Measurements from ENCODE around the gene MRPL54. TPM values are rescaled to one million over a fixed set of nuclear protein-coding genes. Genes with fewer than 3 reads are reported as not detected.

The MRPL54 gene
- polyA plus RNA-seq (27.0 to 35.6 TPM (median 30.0 TPM) in 3 replicates), polyA minus RNA-seq (2.9 to 3.7 TPM (median 3.4 TPM) in 3 replicates)
- 35.4 TPM for polyA plus RNA-seq (2011; ENCODE audit: low read depth)
- 17.8 and 32.1 TPM in 2 replicates for polyA plus RNA-seq (2011; cell fraction: cytosol; rRNA removed)
- polyA plus RNA-seq (2011; cell fraction: nucleus; rRNA removed), result 7.8 and 11.8 TPM in 2 replicates
- polyA plus RNA-seq (2012; ENCODE audit: low replicate concordance), result 29.3 and 37.3 TPM in 2 replicates
- polyA minus RNA-seq (2011; cell fraction: cytosol; rRNA and poly(A)+ RNA removed), result 10.9 TPM
- polyA minus RNA-seq (2011; cell fraction: nucleus; rRNA and poly(A)+ RNA removed), result 2.8 and 3.3 TPM in 2 replicates

DNA sequence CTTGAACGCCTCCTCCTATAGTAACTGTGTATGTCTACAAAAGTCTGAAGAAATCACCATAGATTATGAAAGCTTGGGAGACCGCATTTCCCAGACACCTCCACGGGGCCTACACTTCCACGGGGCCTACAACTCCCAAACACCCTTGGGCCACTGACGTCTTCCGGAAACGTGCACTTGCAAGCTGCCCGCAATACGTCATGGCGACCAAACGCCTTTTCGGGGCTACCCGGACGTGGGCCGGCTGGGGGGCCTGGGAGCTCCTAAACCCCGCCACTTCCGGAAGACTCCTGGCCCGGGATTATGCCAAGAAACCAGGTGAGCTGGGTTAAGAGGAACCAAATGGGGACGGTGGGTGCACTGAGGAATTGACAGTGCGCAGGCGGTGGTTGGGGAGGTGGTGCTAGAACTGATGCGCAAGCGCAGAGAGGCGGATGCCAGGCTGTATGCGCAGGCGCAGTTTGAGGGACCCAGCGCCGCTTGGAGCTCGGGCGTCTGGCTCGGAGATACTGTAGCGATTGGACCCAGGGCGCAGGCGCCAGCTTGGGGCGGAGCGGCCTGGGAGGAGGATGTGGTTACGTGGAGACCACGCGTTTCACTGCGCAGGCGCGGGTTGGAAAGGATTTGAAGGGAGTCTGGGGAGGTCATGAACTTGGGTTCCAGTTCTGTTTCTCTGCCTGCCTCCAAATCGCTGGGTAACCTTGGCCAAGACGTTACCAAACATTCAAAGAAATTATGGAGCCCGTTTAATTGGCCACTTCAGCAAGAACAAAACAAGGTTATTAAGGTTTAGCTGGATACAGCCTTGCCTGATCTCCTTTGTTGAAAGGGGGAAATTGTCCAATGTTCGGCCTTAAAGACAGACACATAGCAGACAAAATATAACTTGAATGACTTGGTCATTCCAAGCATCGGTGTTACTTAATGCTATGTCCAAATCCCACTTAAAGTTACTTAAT lies at the start of gene MRPL54:
Gene MRPL54, plus strand, starts transcription at position 182 of the 959 bp plus-strand sequence. Its CDS starts 19 bp downstream, at position 201.
- dilution Hi-C loops (cut with MboI; ENCODE audit: extremely low pct_ligation_motif_present, low sequenced_read_pairs), result no loop called here
- no peaks in the 10 kb centered on the region for H3K9me1 ChIP-seq (ENCODE audit: control insufficient read depth, extremely low read depth, insufficient read depth, low read length)
- H3K27ac ChIP-seq (ENCODE audit: control insufficient read depth, insufficient read depth, low read length), result peak within 1 kb of the TSS; percentile 98
- H3K9ac ChIP-seq (ENCODE audit: control insufficient read depth, extremely low read depth, insufficient read depth, low read length), result peak within 1 kb of the TSS; percentile 99
- peaks cover 18% of the 10 kb centered on the region for H3K79me2 ChIP-seq (ENCODE audit: control insufficient read depth, insufficient read depth, low read length)
- DNase-seq (ENCODE audit: low read depth, low spot score) (peak; percentile 90), FAIRE-seq (peak; percentile 91)
- H3K27me3 ChIP-seq (ENCODE audit: control insufficient read depth, extremely low read depth, insufficient read depth, low read length), result no peaks in the 10 kb centered on the region
- H3K9me3 ChIP-seq (ENCODE audit: control insufficient read depth, low read depth, low read length), result no peaks in the 10 kb centered on the region
- peaks cover 8 to 10% of the 10 kb centered on the region in 2 experiments for H3K36me3 ChIP-seq (ENCODE audit: control insufficient read depth in 2 of 2, extremely low read depth in 1 of 2, insufficient read depth in 2 of 2, low read length in 2 of 2)
- H3K4me2 ChIP-seq (ENCODE audit: control insufficient read depth, extremely low read depth, insufficient read depth, low read depth, low read length), result peak within 1 kb of the TSS; percentile 91
- H3K4me1 ChIP-seq (ENCODE audit: control insufficient read depth, extremely low read depth, insufficient read depth, low read length), result peaks cover 9% of the 10 kb centered on the region
- TF ChIP-seq EZH2 (IDR thresholded peaks at IDR 0.05; ENCODE audit: low read length) (no peak), CTCF (optimal IDR thresholded peaks at IDR 0.05 in 1 of 3, IDR thresholded peaks at IDR 0.05 in 1 of 3, conservative IDR thresholded peaks at IDR 0.05 in 1 of 3; ENCODE audit: extremely low read depth in 1 of 3, insufficient read depth in 2 of 3, low read length in 3 of 3) (no peak)
- peak within 1 kb of the TSS; percentile 80 to 98 (median 96) for H3K4me3 ChIP-seq (ENCODE audit: control insufficient read depth in 2 of 3, extremely low read depth in 1 of 3, insufficient read depth in 2 of 3, low read depth in 1 of 3, low read length in 3 of 3)
- no peaks in the 10 kb centered on the region for H4K20me1 ChIP-seq (ENCODE audit: control insufficient read depth, extremely low read depth, insufficient read depth, low read length)
- H2AFZ ChIP-seq (ENCODE audit: control insufficient read depth, low read length), result peak within 1 kb of the TSS; percentile 89

DNA sequence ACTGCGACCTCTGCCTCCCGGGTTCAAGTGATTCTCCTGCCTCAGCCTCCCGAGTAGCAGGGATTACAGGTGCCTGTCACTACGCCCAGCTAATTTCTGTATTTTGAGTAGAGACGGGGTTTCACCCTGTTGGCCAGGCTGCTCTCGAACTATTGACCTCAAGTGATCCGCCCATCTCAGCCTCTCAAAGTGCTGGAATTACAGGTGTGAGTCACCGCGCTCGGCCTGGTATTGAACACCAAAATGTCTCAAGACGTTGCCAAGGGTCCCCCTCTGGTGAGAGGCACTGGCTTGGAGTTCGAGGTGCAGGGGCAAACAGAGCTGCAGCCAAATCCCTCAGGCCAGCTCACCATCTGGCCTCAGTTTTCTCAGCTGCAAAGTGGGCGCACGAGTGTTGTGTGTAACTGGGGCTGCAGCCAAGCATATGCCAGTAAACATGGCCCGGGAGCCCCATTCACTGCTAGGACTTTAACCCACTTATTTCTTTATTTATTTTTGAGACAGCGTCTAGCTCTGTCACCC lies 46.3 kb upstream of the MRPL54 start:
- Histone ChIP-seq H4K20me1 (ENCODE audit: control insufficient read depth, extremely low read depth, insufficient read depth, low read length) (no peaks in the 10 kb centered on the region), H3K9me1 (ENCODE audit: control insufficient read depth, extremely low read depth, insufficient read depth, low read length) (no peaks in the 10 kb centered on the region), H3K79me2 (ENCODE audit: control insufficient read depth, insufficient read depth, low read length) (no peaks in the 10 kb centered on the region), H3K9ac (ENCODE audit: control insufficient read depth, extremely low read depth, insufficient read depth, low read length) (no peak overlapping the region), H3K27ac (ENCODE audit: control insufficient read depth, insufficient read depth, low read length) (no peak overlapping the region), H3K9me3 (ENCODE audit: control insufficient read depth, low read depth, low read length) (no peaks in the 10 kb centered on the region), H3K27me3 (ENCODE audit: control insufficient read depth, extremely low read depth, insufficient read depth, low read length) (peaks cover 27% of the 10 kb centered on the region), H2AFZ (ENCODE audit: control insufficient read depth, low read length) (no peak overlapping the region), H3K36me3 (ENCODE audit: control insufficient read depth in 2 of 2, extremely low read depth in 1 of 2, insufficient read depth in 2 of 2, low read length in 2 of 2) (no peaks in the 10 kb centered on the region), H3K4me1 (ENCODE audit: control insufficient read depth, extremely low read depth, insufficient read depth, low read length) (peaks cover 2% of the 10 kb centered on the region), H3K4me2 (ENCODE audit: control insufficient read depth, extremely low read depth, insufficient read depth, low read depth, low read length) (no peak overlapping the region), H3K4me3 (ENCODE audit: control insufficient read depth in 2 of 3, extremely low read depth in 1 of 3, insufficient read depth in 2 of 3, low read depth in 1 of 3, low read length in 3 of 3) (no peak overlapping the region)
- no peak for DNase-seq (ENCODE audit: low read depth, low spot score)
- TF ChIP-seq EZH2 (IDR thresholded peaks at IDR 0.05; ENCODE audit: low read length) (no peak), CTCF (optimal IDR thresholded peaks at IDR 0.05 in 1 of 3, IDR thresholded peaks at IDR 0.05 in 1 of 3, conservative IDR thresholded peaks at IDR 0.05 in 1 of 3; ENCODE audit: extremely low read depth in 1 of 3, insufficient read depth in 2 of 3, low read length in 3 of 3) (no peak)
- no peak for FAIRE-seq
- dilution Hi-C loops (cut with MboI; ENCODE audit: extremely low pct_ligation_motif_present, low sequenced_read_pairs), result no loop called here

All from keratinocyte (primary cell).